ENCODE data around the gene UFSP1.
"Not testable (repeated sequence)": the region's sequence is repeated elsewhere in the genome, so short reads cannot be mapped to it uniquely, and the experiment has no call there.

UFSP1 gene

DNA sequence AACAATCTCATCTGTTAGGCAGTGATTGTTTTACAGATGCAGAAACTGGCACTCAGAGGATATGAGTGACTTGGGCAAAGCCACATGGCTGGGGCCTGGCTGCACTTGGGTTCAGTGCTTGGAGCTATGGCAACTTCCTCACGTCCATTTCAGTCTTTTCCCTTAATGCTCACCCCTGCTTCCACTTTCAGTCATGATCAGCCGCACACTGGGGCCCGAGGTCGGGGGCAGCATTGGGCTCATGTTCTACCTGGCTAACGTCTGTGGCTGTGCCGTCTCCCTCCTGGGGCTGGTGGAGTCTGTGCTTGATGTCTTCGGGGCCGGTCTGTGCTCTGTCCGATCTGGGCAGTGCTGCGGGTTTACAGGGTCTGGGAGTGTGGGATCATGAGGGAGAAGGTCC lies 34.0 kb downstream of the UFSP1 start:
- no peak overlapping the region for H3K4me3 ChIP-seq (ENCODE audit: low read depth in 1 of 2, low read length in 2 of 2)
- H3K27ac ChIP-seq (ENCODE audit: low read length) = no peak overlapping the region
- H3K9ac ChIP-seq (ENCODE audit: low read depth, low read length) = no peak overlapping the region
- H4K20me1 ChIP-seq (ENCODE audit: insufficient read depth, low read length) = peaks cover 4% of the 10 kb centered on the region; the same call in 1 of the 2 replicates
- TF ChIP-seq EZH2 (IDR thresholded peaks at IDR 0.05; ENCODE audit: borderline replicate concordance, low read depth, low read length, severe bottlenecking) = no peak
- TF ChIP-seq, protein P1, sequence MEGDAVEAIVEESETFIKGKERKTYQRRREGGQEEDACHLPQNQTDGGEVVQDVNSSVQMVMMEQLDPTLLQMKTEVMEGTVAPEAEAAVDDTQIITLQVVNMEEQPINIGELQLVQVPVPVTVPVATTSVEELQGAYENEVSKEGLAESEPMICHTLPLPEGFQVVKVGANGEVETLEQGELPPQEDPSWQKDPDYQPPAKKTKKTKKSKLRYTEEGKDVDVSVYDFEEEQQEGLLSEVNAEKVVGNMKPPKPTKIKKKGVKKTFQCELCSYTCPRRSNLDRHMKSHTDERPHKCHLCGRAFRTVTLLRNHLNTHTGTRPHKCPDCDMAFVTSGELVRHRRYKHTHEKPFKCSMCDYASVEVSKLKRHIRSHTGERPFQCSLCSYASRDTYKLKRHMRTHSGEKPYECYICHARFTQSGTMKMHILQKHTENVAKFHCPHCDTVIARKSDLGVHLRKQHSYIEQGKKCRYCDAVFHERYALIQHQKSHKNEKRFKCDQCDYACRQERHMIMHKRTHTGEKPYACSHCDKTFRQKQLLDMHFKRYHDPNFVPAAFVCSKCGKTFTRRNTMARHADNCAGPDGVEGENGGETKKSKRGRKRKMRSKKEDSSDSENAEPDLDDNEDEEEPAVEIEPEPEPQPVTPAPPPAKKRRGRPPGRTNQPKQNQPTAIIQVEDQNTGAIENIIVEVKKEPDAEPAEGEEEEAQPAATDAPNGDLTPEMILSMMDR (IDR thresholded peaks at IDR 0.05; ENCODE audit: borderline replicate concordance, extremely low read depth, low read length, poor library complexity, severe bottlenecking) = no peak
- H3K9me3 ChIP-seq (ENCODE audit: insufficient read depth, low read length, severe bottlenecking) = no peaks in the 10 kb centered on the region
- H2AFZ ChIP-seq (ENCODE audit: low read depth, low read length) = no peak overlapping the region
- H3K79me2 ChIP-seq (ENCODE audit: insufficient read depth, low read length) = peaks cover 18% of the 10 kb centered on the region
- DNase-seq (no peak), ATAC-seq (ENCODE audit: insufficient read depth, low read depth) (no peak)
- peaks cover 32% of the 10 kb centered on the region for H3K4me1 ChIP-seq (ENCODE audit: insufficient read depth, low read length)
- H3K4me2 ChIP-seq (ENCODE audit: insufficient read depth, low read length) = no peak overlapping the region
- H3K36me3 ChIP-seq (ENCODE audit: insufficient read depth, low read length) = peaks cover 9% of the 10 kb centered on the region
- no peaks in the 10 kb centered on the region for H3K27me3 ChIP-seq (ENCODE audit: insufficient read depth, low read length, poor library complexity)

DNA sequence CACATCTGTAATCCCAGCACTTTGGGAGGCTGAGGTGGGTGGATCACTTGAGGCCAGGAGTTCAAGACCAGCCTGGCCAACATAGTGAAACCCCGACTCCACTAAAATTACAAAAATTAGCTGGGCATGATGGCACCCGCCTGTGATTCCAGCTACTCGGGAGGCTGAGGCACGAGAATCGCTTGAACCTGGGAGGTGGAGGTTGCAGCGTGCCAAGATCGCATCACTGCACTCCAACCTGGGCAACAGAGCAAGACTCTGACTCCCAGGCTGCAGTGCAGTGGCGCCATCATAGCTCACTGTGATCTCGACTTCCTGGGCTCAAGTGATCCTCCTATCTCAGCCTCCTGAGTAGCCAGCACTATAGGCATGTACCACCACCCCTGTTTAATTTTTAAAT lies 34.6 kb downstream of the UFSP1 start:
- not testable (repeated sequence) for H3K4me3 ChIP-seq (ENCODE audit: low read depth in 1 of 2, low read length in 2 of 2); H3K9me3 ChIP-seq (ENCODE audit: insufficient read depth, low read length, severe bottlenecking); ATAC-seq (ENCODE audit: insufficient read depth, low read depth); DNase-seq; H3K36me3 ChIP-seq (ENCODE audit: insufficient read depth, low read length); H2AFZ ChIP-seq (ENCODE audit: low read depth, low read length); H3K27me3 ChIP-seq (ENCODE audit: insufficient read depth, low read length, poor library complexity); H3K4me2 ChIP-seq (ENCODE audit: insufficient read depth, low read length); H3K27ac ChIP-seq (ENCODE audit: low read length); H4K20me1 ChIP-seq (ENCODE audit: insufficient read depth, low read length); H3K9ac ChIP-seq (ENCODE audit: low read depth, low read length)
- peaks cover 32% of the 10 kb centered on the region for H3K4me1 ChIP-seq (ENCODE audit: insufficient read depth, low read length)
- H3K79me2 ChIP-seq (ENCODE audit: insufficient read depth, low read length) = peaks cover 18% of the 10 kb centered on the region

DNA sequence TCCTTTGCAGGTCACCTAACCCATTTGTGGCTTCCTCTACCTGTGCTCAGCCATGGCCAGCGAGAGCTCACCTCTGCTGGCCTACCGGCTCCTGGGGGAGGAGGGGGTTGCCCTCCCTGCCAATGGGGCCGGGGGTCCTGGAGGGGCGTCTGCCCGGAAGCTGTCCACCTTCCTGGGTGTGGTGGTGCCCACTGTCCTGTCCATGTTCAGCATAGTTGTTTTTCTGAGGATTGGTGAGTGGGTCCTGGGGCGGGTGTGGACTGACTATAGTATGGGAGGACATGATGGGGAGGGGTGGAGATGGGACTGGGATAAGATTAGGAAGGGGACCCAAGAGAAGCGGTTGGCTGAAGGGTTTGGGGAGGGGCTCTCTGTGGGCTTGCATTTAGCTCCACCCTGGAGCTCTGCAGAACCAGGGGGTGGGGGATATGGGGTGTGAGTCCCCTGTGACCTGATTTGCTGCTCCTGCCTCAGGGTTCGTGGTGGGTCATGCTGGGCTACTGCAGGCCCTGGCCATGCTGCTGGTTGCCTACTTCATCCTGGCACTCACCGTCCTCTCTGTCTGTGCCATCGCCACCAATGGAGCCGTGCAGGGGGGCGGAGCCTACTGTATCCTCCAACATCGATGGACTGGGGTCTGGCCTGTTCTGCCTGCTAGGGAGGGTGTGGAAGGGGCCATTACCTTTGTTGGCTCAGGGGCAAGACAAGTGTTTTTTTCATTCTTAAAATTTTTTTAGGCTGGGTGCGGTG lies 35.2 kb downstream of the UFSP1 start:
- H3K36me3 ChIP-seq (ENCODE audit: insufficient read depth, low read length) = 0 out of 2 replicates have a peak, but pooled peaks cover 4% of the 10 kb centered on the region
- H3K27me3 ChIP-seq (ENCODE audit: insufficient read depth, low read length, poor library complexity) = no peaks in the 10 kb centered on the region
- no peak overlapping the region for H3K9ac ChIP-seq (ENCODE audit: low read depth, low read length)
- no peak overlapping the region for H3K27ac ChIP-seq (ENCODE audit: low read length)
- no peaks in the 10 kb centered on the region for H3K9me3 ChIP-seq (ENCODE audit: insufficient read depth, low read length, severe bottlenecking)
- H2AFZ ChIP-seq (ENCODE audit: low read depth, low read length) = no peak overlapping the region
- H3K4me1 ChIP-seq (ENCODE audit: insufficient read depth, low read length) = peaks cover 32% of the 10 kb centered on the region
- no peak for ATAC-seq (ENCODE audit: insufficient read depth, low read depth)
- H3K4me3 ChIP-seq (ENCODE audit: low read depth in 1 of 2, low read length in 2 of 2) = no peak overlapping the region
- TF ChIP-seq EZH2 (IDR thresholded peaks at IDR 0.05; ENCODE audit: borderline replicate concordance, low read depth, low read length, severe bottlenecking) = no peak
- TF ChIP-seq, protein P1 (IDR thresholded peaks at IDR 0.05; ENCODE audit: borderline replicate concordance, extremely low read depth, low read length, poor library complexity, severe bottlenecking) = no peak
- no peaks in the 10 kb centered on the region for H4K20me1 ChIP-seq (ENCODE audit: insufficient read depth, low read length)
- H3K79me2 ChIP-seq (ENCODE audit: insufficient read depth, low read length) = peaks cover 18% of the 10 kb centered on the region
- H3K4me2 ChIP-seq (ENCODE audit: insufficient read depth, low read length) = 0 out of 2 replicates have a peak overlapping the region, but pooled peaks have one; percentile 12
- no peak for DNase-seq

DNA sequence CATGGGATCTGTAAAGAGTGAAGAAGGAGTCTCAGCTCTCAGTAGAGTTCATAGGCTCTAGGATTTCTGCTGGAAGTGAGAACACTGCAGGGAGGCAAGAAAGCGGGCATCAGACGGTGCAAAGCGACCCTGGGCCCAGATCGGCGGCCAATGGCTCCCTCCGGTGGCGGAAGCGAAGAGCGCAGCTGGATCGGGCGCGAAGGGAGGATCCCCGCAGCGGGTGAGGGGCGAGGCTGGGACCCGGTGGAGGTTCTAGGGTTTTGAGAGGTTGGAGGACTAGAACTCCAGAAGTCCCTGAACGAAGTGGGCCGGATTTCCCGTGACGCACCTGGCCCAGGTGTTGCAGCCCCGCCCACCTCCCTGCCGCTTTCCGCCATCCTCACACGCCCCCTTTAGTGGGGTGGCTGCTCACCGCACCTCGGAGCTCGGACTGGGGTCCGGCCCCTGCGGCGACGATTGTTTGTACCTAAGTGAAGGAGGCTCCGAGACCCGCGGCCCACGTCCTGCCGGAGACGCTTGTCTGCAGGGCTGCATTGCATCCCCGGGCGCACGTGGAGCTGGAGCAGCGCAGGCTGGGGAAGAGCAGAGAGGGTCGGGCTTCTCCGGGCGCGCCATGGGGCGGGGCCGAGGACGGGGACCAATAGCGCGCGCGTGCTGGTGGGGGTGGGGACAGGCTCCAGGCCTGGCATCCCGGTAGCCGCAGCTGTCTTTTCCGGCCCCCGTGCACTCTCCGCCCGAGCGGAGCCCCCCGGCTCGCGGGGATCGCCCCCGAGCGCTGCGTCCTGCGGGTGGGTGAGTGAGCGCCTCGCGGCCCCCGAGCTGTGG lies 37.3 kb downstream of the UFSP1 start, which contains the start of gene SLC12A9:
Gene SLC12A9, plus strand, starts transcription at position 666 of the 825 bp plus-strand sequence. CDS start 1,485 bp downstream, outside the sequence.
- Histone ChIP-seq H3K36me3 (ENCODE audit: insufficient read depth, low read length) (0 out of 2 replicates have a peak, but pooled peaks cover 3% of the 10 kb centered on the region), H3K79me2 (ENCODE audit: insufficient read depth, low read length) (peaks cover 18% of the 10 kb centered on the region), H3K9ac (ENCODE audit: low read depth, low read length) (peak within 1 kb of the TSS; percentile 68), H3K27me3 (ENCODE audit: insufficient read depth, low read length, poor library complexity) (no peaks in the 10 kb centered on the region), H3K4me2 (ENCODE audit: insufficient read depth, low read length) (peak within 1 kb of the TSS; percentile 92), H3K27ac (ENCODE audit: low read length) (peak within 1 kb of the TSS; percentile 72), H2AFZ (ENCODE audit: low read depth, low read length) (peak within 1 kb of the TSS; percentile 94), H4K20me1 (ENCODE audit: insufficient read depth, low read length) (no peaks in the 10 kb centered on the region), H3K9me3 (ENCODE audit: insufficient read depth, low read length, severe bottlenecking) (no peaks in the 10 kb centered on the region), H3K4me1 (ENCODE audit: insufficient read depth, low read length) (peaks cover 32% of the 10 kb centered on the region), H3K4me3 (ENCODE audit: low read depth in 1 of 2, low read length in 2 of 2) (peak within 1 kb of the TSS; percentile 48 to 81; a peak in 3 of 4 replicates)
- TF ChIP-seq EZH2 (IDR thresholded peaks at IDR 0.05; ENCODE audit: borderline replicate concordance, low read depth, low read length, severe bottlenecking) = no peak
- TF ChIP-seq, protein P1 (IDR thresholded peaks at IDR 0.05; ENCODE audit: borderline replicate concordance, extremely low read depth, low read length, poor library complexity, severe bottlenecking) = peak; percentile 98
- ATAC-seq (ENCODE audit: insufficient read depth, low read depth) (peak; percentile 97), DNase-seq (peak; percentile 94)
